CD4-positive, alpha-beta T cell treated with Interleukin-10 for 1 hour (primary cell): ENCODE results near the gene TSC22D3.
"Not testable (repeated sequence)": the region's sequence is repeated elsewhere in the genome, so short reads cannot be mapped to it uniquely, and the experiment has no call there.

ENCODE experiments used
- DNase-seq: peaks from one replicate; pipeline ENCODE4 v3.0.0-alpha.2; 2020

The TSC22D3 gene

DNA sequence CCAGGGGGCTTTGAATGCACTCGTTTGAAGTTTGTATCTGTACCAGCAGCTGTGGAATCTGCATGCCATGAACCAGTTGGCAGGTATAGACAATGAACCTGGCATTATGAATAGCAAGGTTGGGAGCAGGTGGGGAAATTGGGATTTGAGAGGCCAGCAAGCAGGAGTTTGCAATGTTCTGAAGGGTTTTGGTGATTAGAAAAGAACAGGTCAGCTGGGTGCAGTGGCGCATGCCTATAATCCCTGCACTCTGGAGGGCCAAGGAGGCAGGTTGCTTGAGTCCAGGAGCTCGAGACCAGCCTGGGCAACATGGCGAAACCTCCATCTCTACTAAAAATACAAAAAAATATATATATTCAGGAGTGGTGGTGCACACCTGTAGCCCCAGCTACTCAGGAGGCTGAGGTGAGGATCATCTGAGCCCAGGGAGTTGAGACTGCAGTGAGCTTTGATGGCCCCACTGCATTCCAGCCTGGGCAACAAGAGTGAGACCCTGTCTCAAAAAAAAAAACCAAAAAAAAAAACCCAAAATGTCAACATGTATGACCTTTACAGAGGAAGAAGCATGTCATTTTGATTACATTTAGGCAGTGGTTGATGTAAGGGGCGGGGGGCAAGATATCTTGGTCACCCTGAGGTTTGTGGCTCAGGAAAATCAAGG is 63.9 kb downstream of the TSC22D3 start:
- no peak for DNase-seq

DNA sequence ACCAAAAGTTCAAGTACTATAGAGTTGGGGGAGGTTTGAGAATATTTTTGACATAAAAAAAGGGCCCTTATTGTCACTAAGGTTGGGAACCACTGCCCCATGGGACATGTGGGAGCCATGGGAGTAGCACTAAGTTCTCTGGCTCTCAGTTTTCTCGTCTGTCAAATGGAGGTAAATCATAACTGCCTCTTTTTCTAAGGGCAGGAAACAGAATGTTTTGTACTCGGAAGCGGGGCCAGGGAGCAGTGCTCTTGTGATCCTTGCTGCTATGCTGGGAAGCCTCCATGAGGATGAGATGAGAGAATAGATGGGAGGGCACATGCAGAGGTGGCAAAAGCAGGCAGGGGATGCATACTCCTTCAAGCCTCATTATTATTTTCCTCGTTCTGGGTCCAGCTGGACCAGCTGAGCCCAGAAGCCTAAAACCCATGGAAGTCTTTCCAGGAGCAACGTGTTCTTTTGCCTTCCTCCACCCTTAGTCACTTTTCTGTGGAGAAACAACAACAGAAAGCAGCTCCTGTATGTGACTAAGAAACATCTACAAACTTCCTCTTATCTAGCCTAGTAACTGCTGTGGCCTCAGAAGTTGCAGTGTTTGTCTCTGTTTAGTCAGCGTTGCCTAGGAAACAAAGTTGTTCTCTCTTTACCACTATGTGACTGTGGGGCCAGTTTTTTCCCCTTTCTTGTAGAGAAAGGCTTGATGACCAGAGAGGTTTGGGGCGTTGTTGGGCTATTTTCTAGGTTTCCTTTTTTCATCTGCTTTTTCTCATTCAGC is 64.8 kb downstream of the TSC22D3 start:
- DNase-seq: peak; percentile 91

DNA sequence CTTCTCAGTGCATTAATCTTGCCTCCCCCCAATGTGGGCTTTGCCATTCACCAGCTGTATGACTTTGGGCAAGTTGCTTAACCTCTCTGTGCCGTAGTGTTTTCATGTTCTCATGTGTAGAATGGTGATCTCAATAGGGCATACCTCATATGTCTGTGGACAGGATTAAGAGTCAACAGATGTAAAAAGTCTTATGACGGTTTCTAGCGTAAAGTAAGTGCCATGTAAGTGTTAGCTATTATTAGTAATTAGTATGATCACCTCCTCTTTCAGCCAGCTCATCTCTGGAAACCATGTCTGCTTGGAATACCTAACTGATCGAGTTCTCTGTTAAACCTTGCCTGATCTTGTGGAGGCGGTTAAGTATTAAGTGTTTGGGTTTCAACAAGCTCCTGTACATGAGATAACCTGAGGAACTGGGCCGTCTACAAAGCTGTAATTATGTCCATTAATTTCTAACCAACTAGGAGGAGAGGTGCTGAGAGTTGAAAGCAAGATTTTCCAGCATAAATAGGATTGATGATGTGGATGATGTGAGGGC is 66.3 kb downstream of the TSC22D3 start:
- no peak for DNase-seq

DNA sequence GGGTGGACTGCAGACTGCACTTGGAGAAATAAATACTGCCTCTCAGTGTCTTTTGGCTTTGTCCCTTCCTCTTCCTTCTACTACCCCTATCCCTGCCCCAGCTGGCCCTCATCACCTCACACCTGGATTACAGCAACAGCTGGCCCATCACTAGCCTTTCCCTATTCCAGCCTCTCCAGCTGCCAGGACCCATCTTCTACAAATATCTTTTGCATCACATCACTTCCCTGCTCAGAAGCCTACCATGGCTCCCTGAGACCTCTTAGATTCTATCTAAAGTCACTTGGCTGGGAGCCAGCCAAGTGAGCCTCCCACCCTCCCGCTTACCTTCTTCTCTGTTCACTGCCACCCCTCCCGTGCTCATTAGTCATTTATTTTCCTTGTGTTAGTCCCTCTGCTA is 66.8 kb downstream of the TSC22D3 start:
- no peak for DNase-seq

DNA sequence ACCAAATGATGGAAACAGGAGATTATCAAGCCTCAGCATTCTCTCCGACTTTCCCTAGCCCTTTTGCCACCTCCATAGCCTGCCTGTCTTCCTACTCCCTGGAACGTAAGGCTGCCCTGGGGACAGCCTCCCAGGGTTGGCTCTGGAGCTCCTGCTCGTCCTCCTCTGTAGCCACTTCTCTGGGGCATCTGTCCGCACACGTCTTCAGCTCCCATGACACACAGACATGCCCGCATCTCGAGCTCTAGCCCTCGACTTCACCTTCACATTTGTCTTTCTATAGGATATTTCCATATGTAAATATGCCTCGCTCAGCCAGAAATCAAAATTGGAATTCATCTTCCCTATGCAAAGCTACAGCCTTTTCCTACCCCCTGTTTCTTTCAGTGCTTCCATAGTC is 67.7 kb downstream of the TSC22D3 start:
- no peak for DNase-seq

DNA sequence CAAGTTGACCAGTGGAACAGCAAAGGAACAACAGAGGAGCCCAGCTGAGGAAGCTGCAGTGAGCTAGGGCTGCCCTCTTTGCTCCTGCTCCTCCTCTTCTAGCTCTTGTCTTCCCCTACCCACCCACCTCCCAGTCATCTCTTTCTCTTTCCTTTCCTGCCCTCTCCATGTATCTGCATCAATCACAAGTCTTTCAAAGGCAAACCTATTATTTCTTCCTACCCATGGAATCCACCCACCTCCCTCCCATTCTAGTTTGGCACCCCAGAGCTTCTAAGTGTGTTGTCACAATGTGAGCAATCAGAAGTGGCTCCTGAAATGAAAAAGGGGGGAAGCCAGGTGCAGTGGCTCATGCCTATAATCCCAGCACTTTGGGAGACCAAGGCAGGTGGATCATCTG is 69.3 kb downstream of the TSC22D3 start:
- no peak for DNase-seq

DNA sequence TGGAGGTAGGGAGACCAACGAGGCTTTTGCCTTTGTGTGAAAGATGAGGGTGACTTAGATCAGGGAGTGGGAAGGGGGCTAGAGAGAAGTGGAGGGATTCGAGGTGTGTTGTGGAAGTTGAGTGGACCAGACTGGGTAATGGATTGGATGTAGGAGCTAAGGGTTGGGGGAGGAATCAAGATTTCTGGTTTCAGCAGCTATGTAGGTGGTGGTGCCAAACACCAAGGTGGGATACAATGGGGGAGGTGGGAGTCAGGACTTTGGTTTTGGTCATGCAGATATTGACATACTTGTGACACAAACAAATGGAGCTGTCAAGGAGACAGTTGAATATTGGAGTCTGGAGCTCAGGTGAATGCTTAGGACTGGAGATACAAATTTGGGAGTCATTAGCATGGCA is 71.0 kb downstream of the TSC22D3 start:
- no peak for DNase-seq

DNA sequence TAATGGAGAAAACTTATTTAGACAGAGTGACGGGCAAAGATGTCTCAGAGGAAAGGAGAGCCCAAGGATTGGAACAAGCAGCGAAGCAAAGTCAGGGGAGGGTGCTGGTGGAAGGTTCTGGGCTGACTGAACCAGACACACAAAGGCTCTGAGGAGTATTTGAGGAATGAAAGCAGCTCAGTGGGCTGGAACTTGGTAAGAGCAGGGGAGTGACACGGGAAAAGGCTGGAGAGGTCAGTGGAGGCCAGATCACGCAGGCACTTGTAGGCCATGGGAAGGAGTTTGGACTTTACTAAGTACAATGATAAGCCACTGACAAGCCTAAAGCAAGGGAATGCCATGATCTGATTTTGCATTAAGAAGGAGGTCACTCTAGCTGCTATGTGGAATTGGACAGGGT is 71.4 kb downstream of the TSC22D3 start:
- no peak for DNase-seq

DNA sequence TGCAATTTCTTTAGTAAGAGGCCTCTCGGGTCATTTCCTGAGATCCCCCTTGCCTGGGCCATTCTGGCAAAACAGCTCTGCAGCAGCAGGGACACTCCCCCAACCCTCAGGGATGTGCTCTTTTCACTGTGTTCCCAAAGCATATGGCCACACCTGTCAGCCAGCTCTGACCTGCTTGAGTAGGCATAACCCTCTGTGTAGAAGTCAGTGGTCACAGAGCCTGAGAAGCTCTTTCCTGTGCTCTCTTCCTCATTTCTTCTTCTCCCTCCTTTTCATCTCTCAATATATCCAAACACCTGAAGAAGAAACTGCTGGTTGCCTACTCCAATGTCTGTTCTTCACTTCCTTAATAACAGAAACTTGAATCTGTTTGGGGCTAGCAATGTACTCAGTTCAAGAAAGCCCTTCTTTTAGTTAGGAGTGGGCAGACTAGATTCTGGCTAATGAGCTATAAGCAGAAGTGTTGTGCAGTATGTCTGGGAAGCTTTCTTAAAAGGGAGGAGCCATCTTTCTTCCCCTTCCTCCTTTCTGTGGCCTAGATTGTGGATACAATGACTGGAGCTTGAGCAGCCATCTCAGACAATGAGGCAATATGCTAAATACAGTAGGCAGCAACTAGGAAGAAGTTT is 74.0 kb downstream of the TSC22D3 start:
- DNase-seq: no peak

DNA sequence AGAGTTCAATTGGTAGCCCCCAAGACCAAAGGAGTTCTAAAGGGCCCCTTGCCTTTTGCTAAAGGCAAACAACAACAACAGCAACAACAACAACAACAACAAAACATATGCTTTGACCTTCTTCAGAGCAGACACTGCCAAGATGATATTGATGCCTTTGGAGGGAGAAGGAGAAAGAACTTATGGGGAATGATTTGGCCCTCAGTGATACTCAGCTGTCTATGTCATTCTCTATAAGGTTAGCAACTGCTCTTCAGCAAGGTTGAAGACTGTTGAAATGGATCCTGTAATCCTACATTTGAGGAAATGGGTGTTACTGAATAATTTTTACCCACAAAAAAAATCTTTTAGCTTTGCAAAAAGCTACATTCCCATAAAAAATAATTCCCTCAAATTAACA is 74.8 kb downstream of the TSC22D3 start:
- DNase-seq: no peak

DNA sequence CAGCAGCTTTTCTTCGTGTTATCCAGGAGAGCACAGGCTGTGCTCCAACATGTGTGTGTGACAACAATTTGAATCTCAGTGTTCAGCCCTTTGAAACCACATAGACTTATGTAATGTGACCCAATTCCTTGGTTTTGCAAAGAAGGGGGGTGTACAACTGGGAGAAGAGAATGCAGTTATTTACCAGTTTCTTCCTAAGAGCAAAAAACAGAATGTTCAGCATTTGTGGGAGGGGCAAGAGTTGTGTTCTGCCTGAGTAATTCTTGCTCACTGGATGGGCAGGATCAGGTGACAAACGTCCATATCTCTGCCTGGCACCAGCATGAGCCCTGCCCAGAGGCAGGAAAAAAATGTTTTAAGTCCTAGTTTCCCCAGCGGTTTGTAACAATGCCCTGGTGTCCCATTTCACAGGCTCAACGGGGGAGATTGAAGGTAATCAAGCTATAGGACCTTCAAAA is 75.2 kb downstream of the TSC22D3 start:
- DNase-seq: no peak

DNA sequence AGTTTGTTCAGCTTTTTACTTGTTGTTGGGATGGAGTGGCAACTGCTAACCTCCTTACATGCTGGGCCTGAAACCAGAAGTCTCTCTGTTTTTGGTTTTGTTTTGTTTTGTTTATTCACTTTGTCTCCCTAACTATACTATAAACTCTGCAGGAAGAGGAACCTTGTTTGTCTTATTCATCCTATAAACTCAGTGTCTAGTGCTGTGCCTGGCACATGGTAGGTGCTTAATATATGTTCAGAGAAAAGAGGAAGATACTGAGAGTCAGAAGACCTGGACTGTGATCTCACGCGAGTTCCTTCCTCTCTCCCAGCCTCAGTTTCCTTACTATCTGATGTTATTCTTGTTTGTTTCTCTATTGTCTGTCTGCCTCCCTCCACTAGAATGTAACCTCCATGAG is 76.0 kb downstream of the TSC22D3 start:
- DNase-seq: no peak

DNA sequence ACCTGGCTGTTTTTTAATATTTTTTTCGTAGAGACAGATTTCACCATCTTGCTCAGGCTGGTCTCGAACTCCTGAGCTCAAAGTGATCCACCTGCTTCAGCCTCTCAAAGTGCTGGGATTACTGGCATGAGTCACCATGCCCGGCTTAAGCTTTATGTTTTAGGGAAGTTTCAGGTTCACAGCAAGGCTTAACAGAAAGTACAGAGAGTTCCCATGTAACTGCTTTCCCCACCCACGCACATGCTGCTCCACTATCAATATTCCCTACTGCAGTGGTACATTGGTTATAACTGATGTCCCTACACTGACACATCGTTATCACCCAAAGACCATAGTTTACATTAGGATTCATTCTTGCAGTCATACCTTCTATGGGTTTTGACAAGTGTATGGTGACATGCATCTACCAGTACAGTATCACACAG is 84.6 kb downstream of the TSC22D3 start:
- DNase-seq: no peak

DNA sequence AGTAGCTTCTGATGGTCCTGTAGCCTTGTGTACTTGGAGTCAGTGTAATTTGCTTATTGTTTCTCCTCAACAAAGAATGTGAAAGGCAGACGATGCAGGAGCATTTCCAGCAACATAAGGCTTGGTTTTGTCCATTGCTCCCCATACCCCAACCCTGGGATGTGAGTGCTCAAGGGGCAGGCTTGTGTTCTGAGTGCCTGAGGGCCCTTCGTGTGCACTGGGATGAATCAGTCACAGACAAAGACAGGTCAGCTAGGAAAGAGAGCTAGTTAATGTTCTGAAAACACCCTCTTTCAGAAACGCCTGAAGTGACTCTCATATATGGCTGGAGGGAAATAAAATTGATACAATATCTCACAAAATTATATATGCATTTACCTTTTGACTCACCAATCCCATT is 88.1 kb downstream of the TSC22D3 start:
- DNase-seq: no peak

DNA sequence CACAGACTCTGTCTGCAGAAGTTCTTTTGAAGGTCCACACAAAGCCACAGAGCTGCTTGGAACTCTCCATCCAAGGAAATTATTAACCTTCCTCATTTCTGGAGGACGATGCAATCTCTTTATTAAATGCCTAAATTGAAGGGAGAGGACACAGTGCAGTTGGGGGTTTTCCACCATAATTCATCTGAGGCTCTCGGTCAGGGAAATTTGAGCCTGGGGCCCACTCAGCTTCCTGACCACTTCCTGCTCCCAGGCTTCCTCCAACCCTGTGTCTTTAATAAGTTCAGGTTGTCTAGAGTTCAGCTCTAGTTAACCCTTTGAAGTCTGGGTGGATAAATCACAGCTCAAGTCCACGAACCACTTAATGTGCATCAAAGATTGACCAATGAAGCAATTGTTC is 88.8 kb downstream of the TSC22D3 start:
- no peak for DNase-seq

DNA sequence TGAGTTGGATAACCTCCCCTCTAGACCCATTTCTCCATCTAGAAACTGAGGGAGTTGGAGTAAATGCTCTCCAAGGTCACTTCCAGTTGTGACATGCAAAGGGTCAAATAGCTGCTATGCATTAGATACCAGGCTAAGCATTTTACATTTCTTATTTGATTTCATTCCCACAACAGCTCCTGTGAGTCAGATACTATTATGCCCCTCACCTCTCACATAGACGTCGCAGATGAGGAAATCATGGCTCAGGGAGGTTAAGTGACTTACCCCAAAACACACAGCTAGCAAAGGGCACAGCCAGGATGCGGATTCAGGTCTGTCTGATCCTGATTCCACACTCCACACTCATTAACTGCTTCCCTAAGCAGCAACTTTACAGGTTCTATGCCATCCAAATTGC is 89.6 kb downstream of the TSC22D3 start:
- DNase-seq: no peak

DNA sequence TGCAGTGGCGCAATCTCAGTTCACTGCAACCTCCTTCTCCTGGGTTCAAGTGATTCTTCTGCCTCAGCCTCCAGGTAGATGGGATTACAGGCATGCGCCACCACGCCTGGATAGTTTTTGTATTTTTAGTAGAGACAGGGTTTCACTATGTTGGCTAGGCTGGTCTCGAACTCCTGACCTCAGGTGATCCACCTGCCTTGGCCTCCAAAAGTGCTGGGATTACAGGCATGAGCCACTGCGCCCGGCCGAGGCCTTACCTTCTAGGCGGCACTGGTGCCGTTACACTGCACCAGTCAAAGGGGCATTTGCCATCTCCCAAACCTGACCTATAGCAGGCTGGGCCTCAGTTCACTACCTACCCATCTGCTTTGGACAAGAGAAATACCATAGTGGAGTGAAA is 90.0 kb downstream of the TSC22D3 start:
- not testable (repeated sequence) for DNase-seq

DNA sequence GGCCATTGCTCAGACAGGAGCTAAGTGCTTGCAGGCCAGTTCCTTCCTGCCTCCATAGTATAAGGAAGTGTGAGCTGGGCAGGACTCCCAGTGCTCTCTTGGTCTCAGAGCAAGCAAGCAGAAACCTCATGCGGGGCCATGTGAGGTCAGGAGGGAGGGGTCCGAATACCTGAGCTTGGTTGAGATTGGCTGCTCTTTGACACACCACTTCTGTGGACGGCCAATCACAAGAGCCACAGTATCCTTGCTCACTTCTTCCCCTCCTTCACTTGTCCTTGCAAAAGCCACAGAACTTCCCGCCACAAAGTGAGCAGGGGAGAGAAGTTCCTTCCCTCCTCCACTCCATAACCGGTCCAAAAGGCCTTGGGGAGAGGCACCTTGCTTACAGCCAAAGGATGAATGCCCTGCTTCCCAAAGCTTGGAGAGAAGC is 90.6 kb downstream of the TSC22D3 start:
- DNase-seq: peak; percentile 37

DNA sequence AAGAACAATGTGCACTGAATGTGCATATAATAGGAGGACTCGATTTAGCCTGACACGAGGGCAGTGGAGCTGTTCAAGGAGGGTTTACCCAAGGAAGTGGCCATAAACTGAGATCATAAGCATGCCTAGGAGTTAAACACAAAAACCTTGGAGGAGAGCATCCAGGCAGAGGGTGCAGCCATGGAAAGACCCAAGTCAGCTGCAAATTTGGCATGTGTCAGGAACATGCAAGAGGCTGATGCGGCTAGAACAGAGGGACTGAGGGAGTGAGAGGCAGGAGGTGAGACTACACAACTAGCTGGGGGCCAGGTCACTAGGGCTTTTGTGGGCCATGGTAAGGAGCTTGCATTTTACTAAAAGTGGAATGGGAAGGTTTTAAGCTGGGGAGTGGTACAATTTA is 91.7 kb downstream of the TSC22D3 start:
- no peak for DNase-seq

DNA sequence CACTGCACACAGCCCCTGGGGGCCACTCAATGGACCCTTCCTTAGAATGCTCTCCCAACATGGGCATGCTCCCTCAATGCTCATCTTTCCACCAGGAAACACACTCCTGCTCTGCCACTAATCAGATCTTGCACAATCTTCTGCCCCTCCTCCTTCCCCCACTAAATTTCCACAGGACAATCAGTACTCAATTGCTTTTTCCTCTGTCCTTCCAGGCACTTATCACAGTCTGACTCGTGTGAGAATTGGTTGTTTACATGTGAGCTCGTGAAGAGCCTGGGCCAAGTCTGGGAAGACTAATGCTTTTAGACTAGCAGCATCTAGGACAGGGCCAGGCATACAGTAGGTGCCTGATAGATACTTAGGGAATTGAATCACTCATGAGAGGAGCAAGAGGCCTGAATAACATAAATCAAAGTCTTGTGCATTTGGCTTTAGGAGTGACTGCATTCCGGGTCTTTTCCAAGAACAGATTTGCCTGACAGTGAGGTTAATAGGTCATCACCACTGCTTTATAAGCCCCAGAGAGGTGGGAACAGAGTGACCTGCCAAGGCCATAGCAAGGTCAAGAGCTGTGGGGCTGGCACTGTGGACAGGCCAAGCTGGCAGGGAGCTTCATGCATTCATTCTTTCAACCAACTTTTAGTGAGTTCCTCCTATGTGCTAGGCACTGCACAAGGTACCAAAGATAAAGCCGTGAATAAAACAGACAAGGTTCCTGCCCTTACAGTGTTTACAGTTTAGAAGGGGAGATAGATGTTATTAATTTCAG is 92.3 kb downstream of the TSC22D3 start:
- DNase-seq: no peak

DNA sequence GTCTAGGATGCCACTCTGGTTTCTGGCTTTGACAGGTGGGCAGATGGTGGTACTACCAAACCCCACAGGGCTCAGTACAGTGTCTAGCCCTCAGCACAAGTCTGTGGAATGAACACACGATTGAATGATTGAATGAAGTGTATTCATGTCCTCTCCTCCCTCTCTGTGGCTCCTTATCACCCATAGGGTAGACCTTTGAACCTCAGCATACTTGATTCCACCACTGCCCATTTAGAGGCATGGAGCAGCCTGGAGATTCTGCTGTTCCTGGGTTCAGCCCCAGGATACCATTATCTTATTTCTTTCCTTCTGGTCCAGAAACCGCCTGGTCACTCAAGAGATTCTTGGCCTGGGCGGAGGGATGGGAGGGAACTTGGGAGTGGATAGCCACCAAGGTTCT is 93.3 kb downstream of the TSC22D3 start:
- no peak for DNase-seq

DNA sequence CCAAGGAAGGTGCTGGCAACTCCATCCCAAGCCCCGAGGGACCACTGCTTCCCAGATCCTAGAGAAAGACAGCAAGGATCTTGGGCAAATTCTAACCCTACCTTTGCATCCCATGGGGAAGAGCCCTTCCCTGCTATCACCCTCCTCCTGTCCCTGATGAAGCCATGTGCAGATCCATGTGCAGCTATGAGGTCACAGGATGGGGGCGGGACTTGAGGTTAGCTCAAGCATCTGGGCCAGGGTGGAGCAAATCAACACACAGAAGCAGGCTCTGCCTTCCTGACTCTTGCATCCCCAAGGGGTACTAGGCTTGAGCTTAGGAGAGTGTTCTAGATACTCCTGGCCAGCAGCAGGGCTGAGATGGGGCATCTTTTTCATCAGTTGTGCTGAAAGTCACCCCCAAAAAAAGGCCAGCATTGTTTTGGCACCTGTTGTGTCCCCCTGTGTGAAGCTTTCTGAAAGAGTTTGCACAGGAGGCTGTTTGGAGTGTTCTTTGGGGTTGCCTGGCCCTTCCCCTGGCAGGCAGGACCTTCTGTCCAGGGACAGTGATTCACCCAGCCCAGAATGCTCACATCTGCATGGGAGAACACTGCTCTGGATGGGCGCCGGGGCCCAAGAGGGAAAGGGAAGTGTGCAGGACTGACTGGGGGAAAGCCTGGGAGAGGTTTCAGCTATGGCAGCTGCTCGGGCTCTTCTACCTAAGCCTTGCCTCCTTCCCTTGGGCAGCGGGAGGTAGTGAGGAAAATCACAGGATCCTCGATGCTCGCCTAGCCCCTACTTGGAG is 96.4 kb downstream of the TSC22D3 start:
- peak; percentile 76 for DNase-seq
